Measurements from ENCODE around the gene KRTAP12-3.
"Not testable (repeated sequence)": the region's sequence is repeated elsewhere in the genome, so short reads cannot be mapped to it uniquely, and the experiment has no call there.

KRTAP12-3 gene

DNA sequence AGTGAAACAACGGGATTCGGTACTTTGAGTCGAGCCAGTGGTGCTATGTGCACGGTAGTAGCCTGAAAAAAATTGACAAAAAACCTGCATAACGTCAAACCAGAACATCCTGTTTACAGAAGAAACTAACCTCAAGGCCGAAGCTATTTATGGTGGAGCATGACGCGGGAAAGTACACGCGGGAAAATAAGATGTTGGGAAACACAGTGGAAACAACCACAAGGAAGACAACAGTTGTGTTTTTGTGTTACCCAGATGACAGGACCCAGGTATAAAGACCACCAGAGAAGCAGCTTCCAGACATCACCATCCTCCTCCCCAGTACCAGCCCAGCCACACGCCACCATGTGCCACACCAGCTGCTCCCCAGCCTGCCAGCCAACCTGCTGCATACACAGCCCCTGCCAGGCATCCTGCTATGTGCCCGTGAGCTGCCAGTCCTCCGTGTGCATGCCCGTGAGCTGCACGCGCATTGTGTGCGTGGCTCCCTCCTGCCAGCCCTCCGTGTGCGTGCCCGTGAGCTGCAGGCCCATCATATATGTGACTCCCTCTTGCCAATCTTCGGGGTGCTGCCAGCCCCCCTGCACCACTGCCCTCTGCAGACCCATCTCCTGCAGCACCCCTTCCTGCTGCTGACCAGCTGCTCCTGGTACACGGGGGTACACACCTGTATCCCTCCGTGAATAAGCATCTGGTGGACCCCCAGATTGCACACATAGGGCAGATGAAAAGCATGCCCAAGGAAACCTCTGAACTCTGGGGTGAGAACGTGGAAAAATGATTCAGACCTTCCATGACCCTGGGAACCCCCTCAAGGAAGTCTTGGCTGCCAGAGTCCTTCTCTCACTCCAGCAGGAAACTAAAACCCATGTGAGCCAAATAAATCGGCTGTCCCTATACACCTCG, at the start of gene KRTAP12-3:
Gene KRTAP12-3, plus strand, starts transcription at position 298 of the 906 bp plus-strand sequence. Its CDS starts 48 bp downstream, at position 346.
- DNase-seq (ENCODE audit: low spot score): no peak

- no peak for DNase-seq (ENCODE audit: low spot score)
Observed at GRCh38 chr21:44609193-44609592, 48.5 kb upstream of the KRTAP12-3 start.

DNA sequence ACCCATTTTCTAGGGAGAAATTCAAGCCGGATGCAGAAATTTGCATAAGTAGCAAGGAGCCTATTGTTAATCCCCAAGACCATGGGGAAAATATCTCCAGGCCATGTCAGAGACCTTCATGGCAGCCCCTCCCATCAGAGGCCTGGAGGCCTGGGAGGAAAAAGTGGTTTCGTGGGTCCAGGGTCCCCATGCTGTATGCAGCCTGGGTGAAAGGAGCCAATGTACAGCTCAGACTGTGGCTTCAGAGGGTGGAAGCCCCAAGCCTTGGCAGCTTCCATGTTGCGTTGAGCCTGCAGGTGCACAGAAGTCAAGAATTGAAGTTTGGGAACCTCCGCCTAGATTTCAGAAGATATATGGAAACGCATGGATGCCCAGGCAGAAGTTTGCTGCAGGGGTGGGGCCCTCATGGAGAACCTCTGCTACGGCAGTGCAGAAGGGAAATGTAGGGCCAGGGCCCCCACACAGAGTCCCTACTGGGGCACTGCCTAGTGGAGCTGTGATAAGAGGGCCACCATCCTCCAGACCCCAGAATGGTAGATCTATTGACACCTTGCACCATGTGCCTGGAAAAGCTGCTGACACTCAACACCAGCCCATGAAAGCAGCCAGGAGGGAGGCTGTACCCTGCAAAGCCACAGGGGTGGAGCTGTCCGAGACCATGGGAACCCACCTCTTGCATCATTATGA, 47.4 kb upstream of the KRTAP12-3 start:
- DNase-seq (ENCODE audit: low spot score): not testable (repeated sequence)

DNA sequence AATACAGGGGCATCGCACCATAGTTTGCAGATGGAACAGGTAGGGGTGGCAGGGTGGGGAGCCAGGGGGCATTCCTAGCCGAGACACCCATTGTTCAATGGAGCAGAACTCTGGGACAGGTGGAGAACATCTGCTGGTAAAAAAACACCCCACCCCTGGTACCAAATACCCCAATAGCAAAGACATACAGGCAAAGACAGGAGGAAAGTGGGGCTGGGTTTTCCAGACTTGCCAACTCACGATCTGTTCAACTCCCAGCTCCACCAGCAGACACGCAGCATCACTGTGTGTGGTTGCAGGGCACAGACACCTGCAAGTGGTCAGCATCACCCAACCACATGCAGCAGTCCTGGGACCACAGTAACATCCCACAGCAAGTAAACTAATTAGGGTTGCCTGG, 46.2 kb upstream of the KRTAP12-3 start:
- no peak for DNase-seq (ENCODE audit: low spot score)

GRCh38 chr21:44612029-44612486, 45.7 kb upstream of the KRTAP12-3 start, which contains the start of gene KRTAP10-8:
TSS of gene KRTAP10-8 (plus strand) at chr21:44612079. CDS start at chr21:44612101, 22 bp downstream.
- DNase-seq (ENCODE audit: low spot score): no peak

DNA sequence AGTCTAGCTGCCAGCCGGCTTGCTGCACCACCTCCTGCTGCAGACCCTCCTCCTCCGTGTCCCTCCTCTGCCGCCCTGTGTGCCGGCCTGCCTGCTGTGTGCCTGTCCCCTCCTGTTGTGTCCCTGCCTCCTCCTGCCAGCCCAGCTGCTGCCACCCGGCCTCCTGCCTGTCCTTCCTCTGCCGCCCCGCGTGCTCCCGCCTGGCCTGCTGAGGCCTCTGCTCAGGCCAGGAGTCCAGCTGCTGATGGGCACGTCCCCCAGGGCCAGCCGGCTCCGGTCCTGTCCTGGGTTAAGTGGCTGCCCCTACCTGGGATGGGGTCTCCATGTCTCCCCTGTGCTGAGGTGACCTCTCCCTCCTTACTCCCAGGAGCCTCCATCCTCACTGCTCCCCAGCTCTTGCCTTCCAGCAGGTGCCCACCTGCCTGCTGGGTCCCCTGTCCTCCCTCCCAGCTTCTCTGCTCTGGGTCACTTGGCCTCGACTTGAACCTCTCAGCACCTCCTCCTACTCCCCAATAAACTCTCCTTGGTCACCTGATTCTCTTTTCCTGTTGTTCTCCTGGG, 45.0 kb upstream of the KRTAP12-3 start:
- DNase-seq (ENCODE audit: low spot score): no peak

DNA sequence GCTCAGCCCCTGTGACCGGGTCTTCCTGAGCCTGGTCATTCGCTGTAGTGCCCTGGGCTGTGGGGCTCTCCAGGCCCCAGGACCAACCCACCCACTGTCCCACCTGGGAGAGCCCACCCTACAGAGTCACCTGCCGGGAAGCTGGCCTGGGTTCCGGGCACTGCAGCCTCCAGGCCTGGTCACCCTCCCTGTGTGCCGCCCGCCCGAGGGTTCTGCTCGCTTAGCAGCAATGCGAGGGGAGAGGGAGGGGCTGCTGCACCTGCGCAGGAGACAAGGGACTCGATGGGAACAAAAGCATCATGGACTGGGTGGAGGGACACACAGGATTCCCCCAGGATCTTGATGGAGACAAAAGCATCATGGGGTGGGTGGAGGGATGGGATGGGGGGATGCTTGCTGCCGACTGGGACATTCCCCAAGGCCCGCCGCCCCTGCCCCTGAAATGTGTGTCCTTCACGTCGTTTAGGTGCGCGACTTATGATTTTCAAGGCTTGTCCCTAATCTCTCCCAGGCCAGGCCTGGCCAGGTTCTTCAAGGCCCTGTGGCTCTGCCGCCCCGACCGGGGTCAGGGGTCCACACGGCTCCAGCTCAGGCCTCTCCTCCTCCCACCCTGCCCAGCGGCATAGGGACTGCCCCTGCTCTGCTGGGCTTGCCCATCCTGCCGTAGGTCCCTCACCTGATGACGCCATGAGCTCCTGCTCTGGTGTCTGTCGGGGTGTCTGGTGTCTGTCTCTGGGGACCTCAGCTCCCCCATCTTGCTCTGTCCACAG, 44.2 kb upstream of the KRTAP12-3 start:
- no peak for DNase-seq (ENCODE audit: low spot score)

DNA sequence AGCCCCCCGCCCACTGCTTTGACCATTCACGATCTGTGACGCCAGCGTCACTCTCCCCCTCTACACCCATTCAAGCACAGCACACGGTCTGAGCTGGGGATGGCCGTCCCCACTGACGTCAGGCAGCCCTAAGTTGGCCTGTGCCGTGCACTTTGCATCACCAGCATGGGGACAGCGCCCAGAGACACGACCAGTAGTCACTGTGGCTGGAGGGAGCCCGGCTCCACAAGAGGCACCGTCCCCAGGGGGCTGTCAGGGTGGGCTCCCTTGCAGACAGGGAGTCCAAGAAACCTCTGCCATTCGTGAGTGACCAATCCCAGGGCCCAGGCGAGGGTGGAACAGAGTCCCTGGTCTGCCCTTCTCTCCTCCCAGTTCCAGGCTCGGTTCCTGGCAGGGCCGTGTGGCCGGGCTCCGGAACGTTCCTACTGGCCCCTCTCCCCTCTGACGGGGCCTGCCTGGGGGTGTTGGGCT, 43.5 kb upstream of the KRTAP12-3 start:
- DNase-seq (ENCODE audit: low spot score): no peak

DNA sequence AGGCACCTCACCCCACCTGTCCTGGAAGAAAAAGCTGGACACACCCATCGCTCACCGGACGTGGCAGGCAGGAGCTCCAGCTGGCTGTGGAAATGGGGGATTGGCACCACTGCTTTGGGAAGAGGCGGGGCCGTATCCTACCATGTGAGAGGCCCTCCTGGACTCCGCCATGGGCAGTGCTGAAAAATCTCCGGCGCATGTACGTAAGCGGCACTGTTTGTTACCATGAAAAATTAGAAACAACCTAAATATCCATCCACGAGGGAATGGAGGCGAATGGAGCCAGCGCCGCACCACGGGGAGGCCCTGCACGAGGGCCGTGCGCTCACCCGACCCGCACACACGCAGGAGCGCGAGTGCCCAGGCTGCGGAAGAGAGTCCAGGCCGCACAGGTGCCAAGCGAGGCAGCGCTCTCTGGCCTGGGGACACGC, 42.8 kb upstream of the KRTAP12-3 start:
- DNase-seq (ENCODE audit: low spot score): no peak

- no peak for DNase-seq (ENCODE audit: low spot score)
Observed at GRCh38 chr21:44615466-44615865, 42.3 kb upstream of the KRTAP12-3 start.

DNA sequence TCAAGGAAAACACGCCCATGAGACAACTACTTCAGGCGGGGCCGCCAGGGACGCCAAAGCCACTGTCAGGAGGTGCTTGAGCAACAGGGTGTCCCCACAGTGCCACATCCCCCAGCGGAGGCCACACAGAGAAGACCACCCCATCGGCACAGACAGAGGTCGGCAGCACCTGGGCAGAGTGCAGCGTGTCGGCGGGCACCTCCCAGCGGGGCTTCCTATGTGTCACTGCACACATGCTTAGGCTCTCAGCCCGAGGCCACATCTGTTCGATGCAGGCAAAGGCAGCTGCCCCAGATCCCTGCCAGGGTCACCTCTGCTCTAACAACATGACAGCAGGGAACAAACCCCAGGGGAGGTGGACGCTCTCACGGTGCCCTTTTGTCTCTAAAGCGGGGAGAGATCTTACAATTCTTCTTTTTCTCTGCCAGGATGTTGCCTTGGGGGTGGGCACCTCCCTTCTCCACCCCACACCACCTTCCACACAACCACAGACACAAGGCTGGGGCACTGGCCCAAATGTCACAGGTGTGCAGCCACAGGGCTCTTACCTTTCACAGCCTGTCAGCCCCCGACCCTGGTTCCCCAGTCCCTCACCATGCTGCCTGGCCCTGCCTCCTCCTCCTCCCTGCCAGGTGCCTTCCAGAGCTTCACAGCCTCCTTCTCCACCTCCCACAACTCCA, 41.7 kb upstream of the KRTAP12-3 start:
- no peak for DNase-seq (ENCODE audit: low spot score)

DNA sequence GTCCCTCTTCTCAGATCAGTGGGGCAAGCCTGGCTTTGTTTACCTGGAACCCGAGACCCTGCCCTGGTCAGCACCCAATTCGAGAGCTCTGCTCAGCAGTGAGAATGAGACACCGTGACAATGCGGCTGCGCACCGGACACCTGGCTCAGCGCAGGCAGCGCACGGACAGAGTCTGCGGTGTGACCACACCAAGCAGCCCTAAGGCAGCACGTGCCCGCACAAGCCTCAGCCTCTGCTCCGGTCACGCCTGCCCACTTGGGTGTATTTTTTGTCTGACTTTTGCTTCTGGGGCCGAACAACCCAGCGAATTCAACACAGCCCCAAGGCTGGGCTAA, 41.2 kb upstream of the KRTAP12-3 start:
- no peak for DNase-seq (ENCODE audit: low spot score)

- no peak for DNase-seq (ENCODE audit: low spot score)
Observed at GRCh38 chr21:44617071-44617501, 40.6 kb upstream of the KRTAP12-3 start.

DNA sequence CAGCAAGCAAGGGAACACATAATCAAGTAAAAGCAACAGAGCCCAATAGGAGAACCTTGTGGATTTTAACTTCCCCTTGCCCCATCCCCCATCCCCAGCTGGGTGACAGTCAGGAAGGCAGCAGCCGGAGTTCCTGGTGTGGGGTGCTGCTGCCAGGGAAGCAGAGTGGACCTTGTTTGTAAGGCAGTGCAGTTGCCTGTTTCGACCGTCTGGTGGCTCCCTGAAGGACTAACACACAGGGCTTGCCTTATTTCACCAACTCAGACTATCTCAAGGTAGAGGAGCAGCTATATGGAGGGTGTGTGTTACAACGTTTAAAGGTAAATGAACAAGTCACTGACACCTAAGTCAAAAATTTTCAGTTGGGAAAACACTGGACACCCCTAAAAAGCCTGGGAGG, 39.2 kb upstream of the KRTAP12-3 start:
- peak; percentile 37 for DNase-seq (ENCODE audit: low spot score)

- no peak for DNase-seq (ENCODE audit: low spot score)
Observed at GRCh38 chr21:44618909-44619308, 38.8 kb upstream of the KRTAP12-3 start.

GRCh38 chr21:44619886-44620285, 37.8 kb upstream of the KRTAP12-3 start:
- no peak for DNase-seq (ENCODE audit: low spot score)

GRCh38 chr21:44623575-44623974, 34.2 kb upstream of the KRTAP12-3 start:
- DNase-seq (ENCODE audit: low spot score): no peak

GRCh38 chr21:44625756-44626155, 32.0 kb upstream of the KRTAP12-3 start:
- DNase-seq (ENCODE audit: low spot score): no peak

DNA sequence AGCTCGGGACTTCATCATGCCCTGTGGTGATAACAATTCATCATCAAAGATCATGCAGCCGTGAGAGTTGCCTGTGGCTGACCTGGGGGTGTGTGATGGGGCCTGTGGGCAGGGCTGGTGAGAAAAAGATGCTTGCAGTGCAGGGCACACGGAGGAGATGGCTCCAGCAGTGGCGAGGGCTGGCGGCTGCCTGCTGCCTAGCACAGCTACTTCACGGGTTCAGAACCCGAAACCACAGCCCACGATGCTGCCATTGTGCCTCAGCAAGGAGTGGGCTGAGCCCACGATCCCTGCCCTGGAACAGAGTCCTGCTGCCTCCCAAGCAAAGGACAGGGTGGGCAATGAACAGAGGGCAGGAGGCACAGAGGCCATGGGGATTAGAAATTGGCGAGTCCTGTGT, 31.5 kb upstream of the KRTAP12-3 start:
- DNase-seq (ENCODE audit: low spot score): no peak

DNA sequence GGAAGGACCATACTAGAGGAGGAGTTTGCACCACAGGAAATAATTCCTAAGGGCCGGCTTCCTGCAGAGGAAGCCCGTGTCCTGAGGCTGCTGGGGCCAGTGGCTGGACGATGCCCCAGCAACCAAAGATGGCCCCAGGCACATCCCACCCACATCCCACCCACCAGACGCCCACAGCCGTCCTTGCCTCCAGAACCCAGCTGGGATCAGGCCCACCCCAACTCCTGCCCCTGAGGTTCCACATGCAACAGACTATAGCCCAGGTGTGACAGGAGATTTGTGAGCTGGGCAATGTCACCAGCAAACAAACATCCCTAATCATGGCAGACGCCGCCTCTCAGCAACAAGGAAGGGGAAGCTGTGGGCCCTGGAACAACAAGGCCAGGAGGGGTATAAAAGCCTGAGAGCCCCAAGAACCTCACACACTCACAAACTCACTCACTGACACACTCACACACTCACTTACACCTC, 31.0 kb upstream of the KRTAP12-3 start, which contains the start of gene KRTAP10-9:
Gene KRTAP10-9, plus strand, starts transcription at position 421 of the 471 bp plus-strand sequence. CDS start 79 bp downstream, outside the sequence.
- no peak for DNase-seq (ENCODE audit: low spot score)

Measured in HuH-7 (cell line).